K562 (cell line): ENCODE results near the gene SLC25A45. TPM values are rescaled to one million over a fixed set of nuclear protein-coding genes. Genes with fewer than 3 reads are reported as not detected.

Experiments used
- ATAC-seq: fragments of 200-7000 bp; cut with Tn5 transposase; 3 replicates; pipeline ENCODE4 v1.9.1; 2020; ENCODE audit warnings: moderate library complexity
- BruUV-seq: library from RNA; stranded (reverse); fragments of 400-500 nt; replicated peaks from 2 replicates; lab custom pipeline; 2021; lab: Mats Ljungman, UMichigan
- CTCF ChIA-PET: fragments of 300-600 bp; formaldehyde crosslinking; extraction: SDS; loops from one replicate; lab custom pipeline; 2021; ENCODE audit warnings: low intra/inter-chr PET ratio; lab: Yijun Ruan, JAX
- POLR2A ChIA-PET: fragments of 300-600, 350-650 bp; sonication (Branson Sonifier 250); formaldehyde crosslinking; extraction: SDS; loops from one replicate; lab custom pipeline; 2021; ENCODE audit warnings: antibody characterized with exemption, inconsistent platforms; lab: Yijun Ruan, JAX
- DNase-seq, 4 experiments: peaks; one replicate each; pipeline versions ENCODE4 v3.0.0 to v3.0.0-alpha.2; 2011 to 2018; ENCODE audit warnings: low spot score in 3 of 4, mixed read lengths in 3 of 4; ENCODE audit errors: extremely low read depth in 1 of 4
- FAIRE-seq: peaks from 2 replicates; lab custom pipeline; 2011; peaks lifted over from hg19 to GRCh38; lab: Jason Lieb, UNC
- H2AFZ ChIP-seq: 2 replicates; pipeline ENCODE4 v1.6.0; 2011; ENCODE audit warnings: low read depth, low read length, control low read depth, inconsistent platforms
- H3K27ac ChIP-seq: fragments of 200-600 bp; 3 replicates; pipeline ENCODE4 v1.8.0; 2011; ENCODE audit warnings: low read depth, mild to moderate bottlenecking, control low read depth, inconsistent platforms, low read length, moderate library complexity, mixed read lengths; ENCODE audit errors: extremely low read depth
- H3K27me3 ChIP-seq, 2 experiments: fragments of 300-600 bp in 1 of 2; 2 replicates in 1 of 2; 3 replicates in 1 of 2; pipeline versions ENCODE4 v1.6.0 to v1.8.0; 2011; ENCODE audit warnings: inconsistent platforms in 2 of 2, low read length in 2 of 2, mild to moderate bottlenecking in 1 of 2, mixed read lengths in 1 of 2, moderate library complexity in 1 of 2; ENCODE audit not compliant: control insufficient read depth in 2 of 2, insufficient read depth in 2 of 2
- H3K36me3 ChIP-seq: fragments of 300-600 bp; 3 replicates; pipeline ENCODE4 v1.8.0; 2011; ENCODE audit warnings: mild to moderate bottlenecking, low read length, inconsistent platforms; ENCODE audit not compliant: control insufficient read depth, insufficient read depth
- H3K4me1 ChIP-seq, 2 experiments: fragments of 200-600 bp in 1 of 2; replicated peaks in 1 of 2; 2 replicates in 1 of 2; 3 replicates in 1 of 2; pipeline versions ENCODE4 v1.5.1 to v1.8.0; 2011; ENCODE audit warnings: inconsistent platforms in 2 of 2, low read length in 2 of 2, mild to moderate bottlenecking in 1 of 2, mixed read lengths in 1 of 2, moderate library complexity in 1 of 2; ENCODE audit not compliant: control insufficient read depth in 2 of 2, insufficient read depth in 2 of 2
- H3K4me2 ChIP-seq: 2 replicates; pipeline ENCODE4 v1.6.1; 2011; ENCODE audit warnings: low read length, control low read depth, inconsistent platforms, mixed read lengths; ENCODE audit not compliant: insufficient read depth
- H3K4me3 ChIP-seq: fragments of 200-600 bp; sonication (generic), shearing (Covaris generic); 2 replicates; pipeline ENCODE4 v1.5.1; 2016; ENCODE audit warnings: control low read depth, inconsistent platforms
- H3K79me2 ChIP-seq: fragments of 200-600 bp; 3 replicates; pipeline ENCODE4 v1.8.0; 2011; ENCODE audit warnings: low read length, inconsistent platforms; ENCODE audit not compliant: control insufficient read depth, insufficient read depth
- H3K9ac ChIP-seq, 2 experiments: 2 replicates each; pipeline versions ENCODE4 v1.6.0 to v1.6.1; 2011; ENCODE audit warnings: low read depth in 2 of 2, low read length in 2 of 2, control low read depth in 1 of 2, inconsistent platforms in 1 of 2, mild to moderate bottlenecking in 1 of 2, mixed read lengths in 1 of 2; ENCODE audit not compliant: insufficient read depth in 1 of 2
- H3K9me1 ChIP-seq: one replicate; pipeline ENCODE4 v1.6.0; 2011; ENCODE audit warnings: inconsistent platforms, mild to moderate bottlenecking, low read length, moderate library complexity; ENCODE audit not compliant: control insufficient read depth, insufficient read depth
- H3K9me3 ChIP-seq: replicated peaks from 2 replicates; pipeline ENCODE4 v1.5.1; 2011; ENCODE audit warnings: low read depth, low read length, inconsistent platforms; ENCODE audit not compliant: control insufficient read depth, insufficient read depth
- H4K20me1 ChIP-seq: replicated peaks from 2 replicates; pipeline ENCODE4 v1.6.1; 2011; ENCODE audit warnings: low read length, inconsistent platforms, mixed read lengths; ENCODE audit not compliant: control insufficient read depth, insufficient read depth
- ARID2 ChIP-seq: fragments of 450-650 bp; IDR thresholded peaks from 2 replicates; pipeline ENCODE4 v1.6.1; 2017; ENCODE audit warnings: antibody characterized with exemption, mild to moderate bottlenecking
- CHD1 ChIP-seq: fragments of 200-600 bp; sonication (generic); IDR thresholded peaks from one replicate; pipeline ENCODE4 v1.6.1; 2012; ENCODE audit warnings: mild to moderate bottlenecking, moderate library complexity, low read length, inconsistent platforms
- DIDO1 ChIP-seq: fragments of 450-650 bp; IDR thresholded peaks from 2 replicates; pipeline ENCODE4 v1.6.1; 2016; ENCODE audit warnings: low read depth, missing biosample characterization, missing genetic modification characterization
- EZH2 ChIP-seq: IDR thresholded peaks from 2 replicates; pipeline ENCODE4 v1.6.1; 2012; ENCODE audit warnings: low read depth, mild to moderate bottlenecking, inconsistent platforms, low read length, borderline replicate concordance
- IRF2 ChIP-seq: sonication (generic); formaldehyde crosslinking; IDR thresholded peaks from 2 replicates; pipeline ENCODE4 v1.8.1; 2022; ENCODE audit warnings: mild to moderate bottlenecking, missing genetic modification reagents
- NCOR1 ChIP-seq: fragments of 450-650 bp; IDR thresholded peaks from 2 replicates; pipeline ENCODE4 v1.6.1; 2016; ENCODE audit warnings: mild to moderate bottlenecking, moderate library complexity
- POLR2AphosphoS2 ChIP-seq: IDR thresholded peaks from 2 replicates; pipeline ENCODE4 v1.6.1; 2012; ENCODE audit warnings: low read length, improper control_type of control experiment
- POLR2AphosphoS5 ChIP-seq: IDR thresholded peaks from 2 replicates; pipeline ENCODE4 v1.6.1; 2011; ENCODE audit warnings: mild to moderate bottlenecking, low read depth, low read length, moderate library complexity; ENCODE audit not compliant: control insufficient read depth, insufficient read depth
- POLR3A ChIP-seq: IDR thresholded peaks from 2 replicates; pipeline ENCODE4 v1.6.1; 2011; ENCODE audit warnings: borderline replicate concordance, mild to moderate bottlenecking, moderate library complexity; ENCODE audit not compliant: insufficient read length, insufficient read depth; ENCODE audit errors: extremely low read depth
- RBM22 ChIP-seq: fragments of 200-400 bp; formaldehyde crosslinking; IDR thresholded peaks from 2 replicates; pipeline ENCODE4 v1.6.1; 2018; ENCODE audit warnings: low read length, low read depth; ENCODE audit not compliant: poor library complexity, severe bottlenecking
- SMAD1 ChIP-seq: fragments of 150-350 bp; IDR thresholded peaks from 2 replicates; pipeline ENCODE4 v1.6.1; 2014; ENCODE audit warnings: low read length, low read depth; ENCODE audit not compliant: partially characterized antibody
- ZKSCAN8 ChIP-seq: fragments of 200-800 bp; sonication (Bioruptor generic); IDR thresholded peaks from 2 replicates; pipeline ENCODE4 v1.6.1; 2016; ENCODE audit warnings: missing genetic modification characterization, missing compliant biosample characterization
- ZNF121 ChIP-seq: sonication (generic); formaldehyde crosslinking; conservative IDR thresholded peaks from 2 replicates; pipeline ENCODE4 v1.8.0; 2022; ENCODE audit warnings: missing genetic modification reagents
- ZNF57 ChIP-seq: fragments of 450-650 bp; formaldehyde crosslinking; IDR thresholded peaks from 2 replicates; pipeline ENCODE4 v1.4.0; 2020; ENCODE audit warnings: mild to moderate bottlenecking, moderate library complexity
- ZNF696 ChIP-seq: fragments of 250-450 bp; sonication (Bioruptor Pico); conservative IDR thresholded peaks from 2 replicates; pipeline ENCODE4 v1.4.0; 2020; ENCODE audit warnings: mild to moderate bottlenecking, moderate library complexity
- WGBS: fragments of 100-300 bp; shearing (Covaris generic); methylation state at CpG from one replicate; pipeline ENCODE4 v1.1.6; 2016; ENCODE audit warnings: low coverage, mixed read lengths; ENCODE audit not compliant: insufficient coverage; ENCODE audit errors: missing lambda C conversion rate; 5-methylcytosine and 5-hydroxymethylcytosine counted together
- in situ Hi-C: fragments of 300-500 bp; cut with MboI; formaldehyde crosslinking; loops from 4 replicates; pipeline ENCODE4 v1.15.0; 2018; ENCODE audit warnings: inconsistent platforms, mixed read lengths
- intact Hi-C: fragments of 100-400 bp; cut with micrococcal nuclease; formaldehyde crosslinking; loops from 2 replicates; pipeline ENCODE4 v1.14.2; 2022
- polyA plus RNA-seq, 8 experiments: library from polyadenylated mRNA; depleted of rRNA in 4 of 8; stranded (reverse) in 5 of 8; unstranded in 3 of 8; fragments of >200 nt; fragmentation: Nextera tagmentation in 2 of 8; fragmentation: Illumina TruSeq in 1 of 8; extraction: Ambion mirVana in 2 of 8; extraction: Trizol in 1 of 8; gene quantifications; 2 replicates each; pipeline versions ENCODE4 v1.2.1 to v1.2.3, GENCODE V29; 2011 to 2014; ENCODE audit warnings: inconsistent platforms in 1 of 8, missing spikeins in 1 of 8
- total RNA-seq, 7 experiments: library from RNA; depleted of rRNA in 6 of 7; stranded (reverse); fragments of >200 nt in 6 of 7; fragmentation: Illumina TruSeq in 2 of 7; extraction: Trizol in 2 of 7; gene quantifications; 2 replicates each; pipeline versions ENCODE4 v1.2.1 to v1.2.3, GENCODE V29; 2011 to 2021; ENCODE audit warnings: low replicate concordance in 1 of 7
- TF ChIP-seq, protein P1 (sequence below): fragments of 450-650 bp; formaldehyde crosslinking; conservative IDR thresholded peaks from 2 replicates; pipeline ENCODE4 v1.4.0; 2022; ENCODE audit warnings: mild to moderate bottlenecking, missing genetic modification characterization
- TF ChIP-seq, protein P2 (sequence below), 2 experiments: fragments of 150-350 bp in 1 of 2; IDR thresholded peaks; 2 replicates each; pipeline ENCODE4 v1.6.1; 2012 to 2016; ENCODE audit warnings: low read depth in 2 of 2, low read length in 2 of 2, mild to moderate bottlenecking in 1 of 2, moderate library complexity in 1 of 2
- TF ChIP-seq, protein P3 (sequence below): fragments of 250-450 bp; sonication (Bioruptor Pico); IDR thresholded peaks from 2 replicates; pipeline ENCODE4 v1.6.1; 2021; ENCODE audit warnings: mild to moderate bottlenecking

SLC25A45 gene
- total and polyA plus RNA-seq, 9 of the 15 experiments (the other 6 are each of a cell fraction or from before 2014, with no cell fraction given), result 0.15 to 2.3 (median 0.68) TPM

DNA sequence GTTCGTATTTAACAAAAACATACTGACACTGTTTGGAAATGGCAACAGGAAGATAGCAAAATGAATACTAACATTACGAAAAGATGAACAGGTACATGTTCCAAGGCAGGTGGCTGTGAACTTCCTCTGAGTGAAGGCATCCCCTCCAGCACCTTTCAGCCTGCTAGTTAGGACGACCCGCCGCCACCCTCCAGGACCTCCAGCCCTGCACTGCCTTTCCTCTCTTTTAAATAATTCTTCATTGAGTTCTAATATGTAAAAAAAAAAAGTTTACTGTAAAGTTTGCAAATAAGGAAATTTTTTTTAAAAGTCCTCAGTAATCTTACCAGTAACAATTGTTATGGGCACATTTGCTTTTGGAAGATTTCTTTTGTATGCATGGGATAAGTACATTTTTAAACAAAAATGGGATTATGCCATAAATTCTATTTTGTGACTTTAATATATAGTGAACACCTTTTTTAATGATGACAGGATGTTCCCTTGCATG is 46.2 kb upstream of the SLC25A45 start:
- peak; percentile 7 for ATAC-seq
- TF ChIP-seq, protein P1, sequence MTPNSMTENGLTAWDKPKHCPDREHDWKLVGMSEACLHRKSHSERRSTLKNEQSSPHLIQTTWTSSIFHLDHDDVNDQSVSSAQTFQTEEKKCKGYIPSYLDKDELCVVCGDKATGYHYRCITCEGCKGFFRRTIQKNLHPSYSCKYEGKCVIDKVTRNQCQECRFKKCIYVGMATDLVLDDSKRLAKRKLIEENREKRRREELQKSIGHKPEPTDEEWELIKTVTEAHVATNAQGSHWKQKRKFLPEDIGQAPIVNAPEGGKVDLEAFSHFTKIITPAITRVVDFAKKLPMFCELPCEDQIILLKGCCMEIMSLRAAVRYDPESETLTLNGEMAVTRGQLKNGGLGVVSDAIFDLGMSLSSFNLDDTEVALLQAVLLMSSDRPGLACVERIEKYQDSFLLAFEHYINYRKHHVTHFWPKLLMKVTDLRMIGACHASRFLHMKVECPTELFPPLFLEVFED, result 0 out of 2 replicates have a peak, but pooled peaks have one; percentile 2
- TF ChIP-seq POLR2AphosphoS5, result peak; percentile 34; the same call in 1 of the 2 replicates
- peak; percentile 66 for TF ChIP-seq CHD1
- TF ChIP-seq POLR2AphosphoS2, result peak; percentile 79
- 0 out of 2 replicates have a peak, but pooled peaks have one; percentile 1 for TF ChIP-seq ZNF57 (CRISPR knock-in tag)
- TF ChIP-seq ZKSCAN8 (CRISPR knock-in tag), result no peak
- peak; percentile 83 for TF ChIP-seq RBM22
- TF ChIP-seq DIDO1, result no peak
- TF ChIP-seq ZNF121 (CRISPR knock-in tag), result no peak
- TF ChIP-seq IRF2, result no peak
- no peak for TF ChIP-seq POLR3A
- TF ChIP-seq, protein P2, sequence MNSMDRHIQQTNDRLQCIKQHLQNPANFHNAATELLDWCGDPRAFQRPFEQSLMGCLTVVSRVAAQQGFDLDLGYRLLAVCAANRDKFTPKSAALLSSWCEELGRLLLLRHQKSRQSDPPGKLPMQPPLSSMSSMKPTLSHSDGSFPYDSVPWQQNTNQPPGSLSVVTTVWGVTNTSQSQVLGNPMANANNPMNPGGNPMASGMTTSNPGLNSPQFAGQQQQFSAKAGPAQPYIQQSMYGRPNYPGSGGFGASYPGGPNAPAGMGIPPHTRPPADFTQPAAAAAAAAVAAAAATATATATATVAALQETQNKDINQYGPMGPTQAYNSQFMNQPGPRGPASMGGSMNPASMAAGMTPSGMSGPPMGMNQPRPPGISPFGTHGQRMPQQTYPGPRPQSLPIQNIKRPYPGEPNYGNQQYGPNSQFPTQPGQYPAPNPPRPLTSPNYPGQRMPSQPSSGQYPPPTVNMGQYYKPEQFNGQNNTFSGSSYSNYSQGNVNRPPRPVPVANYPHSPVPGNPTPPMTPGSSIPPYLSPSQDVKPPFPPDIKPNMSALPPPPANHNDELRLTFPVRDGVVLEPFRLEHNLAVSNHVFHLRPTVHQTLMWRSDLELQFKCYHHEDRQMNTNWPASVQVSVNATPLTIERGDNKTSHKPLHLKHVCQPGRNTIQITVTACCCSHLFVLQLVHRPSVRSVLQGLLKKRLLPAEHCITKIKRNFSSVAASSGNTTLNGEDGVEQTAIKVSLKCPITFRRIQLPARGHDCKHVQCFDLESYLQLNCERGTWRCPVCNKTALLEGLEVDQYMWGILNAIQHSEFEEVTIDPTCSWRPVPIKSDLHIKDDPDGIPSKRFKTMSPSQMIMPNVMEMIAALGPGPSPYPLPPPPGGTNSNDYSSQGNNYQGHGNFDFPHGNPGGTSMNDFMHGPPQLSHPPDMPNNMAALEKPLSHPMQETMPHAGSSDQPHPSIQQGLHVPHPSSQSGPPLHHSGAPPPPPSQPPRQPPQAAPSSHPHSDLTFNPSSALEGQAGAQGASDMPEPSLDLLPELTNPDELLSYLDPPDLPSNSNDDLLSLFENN (IDR thresholded peaks at IDR 0.05; ENCODE audit: low read depth in 2 of 2, low read length in 2 of 2), result no peak
- TF ChIP-seq SMAD1, result no peak
- no peak for TF ChIP-seq EZH2
- no peak for TF ChIP-seq NCOR1
- TF ChIP-seq, protein P3, sequence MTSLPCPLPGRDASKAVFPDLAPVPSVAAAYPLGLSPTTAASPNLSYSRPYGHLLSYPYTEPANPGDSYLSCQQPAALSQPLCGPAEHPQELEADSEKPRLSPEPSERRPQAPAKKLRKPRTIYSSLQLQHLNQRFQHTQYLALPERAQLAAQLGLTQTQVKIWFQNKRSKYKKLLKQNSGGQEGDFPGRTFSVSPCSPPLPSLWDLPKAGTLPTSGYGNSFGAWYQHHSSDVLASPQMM, result no peak
- no peak for TF ChIP-seq ZNF696
- 0 out of 2 replicates have a peak, but pooled peaks have one; percentile 15 for TF ChIP-seq ARID2

More for the DNA sequence above, 46.2 kb upstream of the SLC25A45 start:
- in situ Hi-C loops (no loop called here), intact Hi-C loops (no loop called here)
- H3K27me3 ChIP-seq, result no peaks in the 10 kb centered on the region
- H3K36me3 ChIP-seq, result peaks cover 75% of the 10 kb centered on the region
- peak overlapping the region; percentile 97 for H3K4me2 ChIP-seq
- CTCF ChIA-PET, result no interaction called here
- peak overlapping the region; percentile 98; the same call in 2 of the 3 replicates for H3K27ac ChIP-seq
- BruUV-seq, result no TSS peak
- H2AFZ ChIP-seq, result no peak overlapping the region
- POLR2A ChIA-PET, result interaction anchor here (0.7 to 17.3 kb wide), 7 partner anchors 8 to 78 kb away, joined by 3 to 1349 read pairs (median 49); partner anchors contain the start of gene MALAT1
- peaks cover 99% of the 10 kb centered on the region for H3K79me2 ChIP-seq
- 15% methylated on average over 5 of the region's 5 CpGs for WGBS
- H3K9ac ChIP-seq, result peak overlapping the region; percentile 47 to 69; a peak in 3 of 4 replicates
- H4K20me1 ChIP-seq, result peaks cover 56% of the 10 kb centered on the region
- peak in 1 of 4 experiments; percentile 60 for DNase-seq
- no peaks in the 10 kb centered on the region for H3K9me1 ChIP-seq
- H3K4me3 ChIP-seq, result peak overlapping the region; percentile 79; the same call in 1 of the 2 replicates
- H3K9me3 ChIP-seq, result no peaks in the 10 kb centered on the region
- H3K4me1 ChIP-seq, result peaks cover 0 to 32% of the 10 kb centered on the region in 2 experiments; a peak in 3 of 5 replicates
- FAIRE-seq, result no peak
